ENCODE results near the gene CD53.

Gene CD53

GRCh38 chr1:110877776-110878175 is 4.8 kb downstream of the CD53 start:
- peak overlapping the region; percentile 43 for H3K27ac ChIP-seq
- H3K27me3 ChIP-seq: no peaks in the 10 kb centered on the region
- H3K36me3 ChIP-seq: peaks cover 30% of the 10 kb centered on the region
- no peak for TF ChIP-seq CTCF (IDR thresholded peaks at IDR 0.05)
- peaks cover 70 to 72% of the 10 kb centered on the region in 2 experiments for H3K4me1 ChIP-seq (ENCODE audit: control insufficient read depth in 1 of 2, insufficient read depth in 1 of 2, low read depth in 1 of 2, low read length in 1 of 2)
- no peak overlapping the region for H3K4me3 ChIP-seq (ENCODE audit: low read depth in 1 of 2, low read length in 1 of 2)
- H3K9me3 ChIP-seq: no peaks in the 10 kb centered on the region

- H3K9me3 ChIP-seq: no peaks in the 10 kb centered on the region
- peaks cover 30% of the 10 kb centered on the region for H3K36me3 ChIP-seq
- H3K4me1 ChIP-seq (ENCODE audit: control insufficient read depth in 1 of 2, insufficient read depth in 1 of 2, low read depth in 1 of 2, low read length in 1 of 2): peaks cover 70% of the 10 kb centered on the region in 2 experiments
- no peaks in the 10 kb centered on the region for H3K27me3 ChIP-seq
- no peak overlapping the region for H3K4me3 ChIP-seq (ENCODE audit: low read depth in 1 of 2, low read length in 1 of 2)
- no peak overlapping the region for H3K27ac ChIP-seq
- TF ChIP-seq CTCF (IDR thresholded peaks at IDR 0.05): no peak
Measured at GRCh38 chr1:110878591-110878990, 5.6 kb downstream of the CD53 start.

GRCh38 chr1:110878993-110879392 is 6.0 kb downstream of the CD53 start:
- peak overlapping the region in 1 of 2 experiments; percentile 19 for H3K4me3 ChIP-seq (ENCODE audit: low read depth in 1 of 2, low read length in 1 of 2)

GRCh38 chr1:110879758-110880606 is 7.0 kb downstream of the CD53 start:
- no peak for TF ChIP-seq CTCF (IDR thresholded peaks at IDR 0.05)
- Histone ChIP-seq H3K4me3 (ENCODE audit: low read depth in 1 of 2, low read length in 1 of 2) (peak overlapping the region; percentile 19 to 22), H3K4me1 (ENCODE audit: control insufficient read depth in 1 of 2, insufficient read depth in 1 of 2, low read depth in 1 of 2, low read length in 1 of 2) (peaks cover 61 to 65% of the 10 kb centered on the region in 2 experiments), H3K27me3 (no peaks in the 10 kb centered on the region), H3K27ac (peak overlapping the region; percentile 72), H3K9me3 (no peaks in the 10 kb centered on the region), H3K36me3 (peaks cover 30% of the 10 kb centered on the region)

More at GRCh38 chr1:110878993-110879392, 6.0 kb downstream of the CD53 start:
- Histone ChIP-seq H3K9me3 (no peaks in the 10 kb centered on the region), H3K4me1 (ENCODE audit: control insufficient read depth in 1 of 2, insufficient read depth in 1 of 2, low read depth in 1 of 2, low read length in 1 of 2) (peaks cover 70% of the 10 kb centered on the region in 2 experiments), H3K27ac (peak overlapping the region; percentile 72), H3K27me3 (no peaks in the 10 kb centered on the region), H3K36me3 (peaks cover 30% of the 10 kb centered on the region)
- TF ChIP-seq CTCF (IDR thresholded peaks at IDR 0.05): no peak

- peaks cover 30% of the 10 kb centered on the region for H3K36me3 ChIP-seq
- H3K27ac ChIP-seq: peak overlapping the region; percentile 72
- H3K4me1 ChIP-seq (ENCODE audit: control insufficient read depth in 1 of 2, insufficient read depth in 1 of 2, low read depth in 1 of 2, low read length in 1 of 2): peaks cover 52 to 58% of the 10 kb centered on the region in 2 experiments
- no peak overlapping the region for H3K4me3 ChIP-seq (ENCODE audit: low read depth in 1 of 2, low read length in 1 of 2)
- H3K9me3 ChIP-seq: no peaks in the 10 kb centered on the region
- H3K27me3 ChIP-seq: no peaks in the 10 kb centered on the region
- TF ChIP-seq CTCF (IDR thresholded peaks at IDR 0.05): no peak
Measured at GRCh38 chr1:110880708-110881374, 7.9 kb downstream of the CD53 start.

Data from neutrophil (primary cell).